Stimulated activated naive CD8-positive, alpha-beta T cell treated with anti-CD3 and anti-CD28 coated beads, Interleukin-15, Interleukin-2, amounts not matched to agents 100 ng/mL and 50 ng/mL, for 24 hours (primary cell): ENCODE results near the gene FMN2.

Source experiments
- H3K27ac Mint-ChIP-seq: one replicate; pipeline ENCODE4 v1.8.0; 2021; ENCODE audit warnings: mild to moderate bottlenecking, mixed read lengths
- H3K27me3 Mint-ChIP-seq: one replicate; pipeline ENCODE4 v1.8.0; 2021; ENCODE audit warnings: mixed read lengths
- H3K36me3 Mint-ChIP-seq: one replicate; pipeline ENCODE4 v1.8.0; 2021; ENCODE audit warnings: low read depth, mixed read lengths
- H3K4me1 Mint-ChIP-seq: one replicate; pipeline ENCODE4 v1.8.0; 2021; ENCODE audit warnings: low read depth, mixed read lengths
- H3K4me3 Mint-ChIP-seq: one replicate; pipeline ENCODE4 v1.8.0; 2021; ENCODE audit warnings: mild to moderate bottlenecking, mixed read lengths
- H3K9me3 Mint-ChIP-seq: one replicate; pipeline ENCODE4 v1.8.0; 2021; ENCODE audit warnings: mixed read lengths

Gene FMN2

DNA sequence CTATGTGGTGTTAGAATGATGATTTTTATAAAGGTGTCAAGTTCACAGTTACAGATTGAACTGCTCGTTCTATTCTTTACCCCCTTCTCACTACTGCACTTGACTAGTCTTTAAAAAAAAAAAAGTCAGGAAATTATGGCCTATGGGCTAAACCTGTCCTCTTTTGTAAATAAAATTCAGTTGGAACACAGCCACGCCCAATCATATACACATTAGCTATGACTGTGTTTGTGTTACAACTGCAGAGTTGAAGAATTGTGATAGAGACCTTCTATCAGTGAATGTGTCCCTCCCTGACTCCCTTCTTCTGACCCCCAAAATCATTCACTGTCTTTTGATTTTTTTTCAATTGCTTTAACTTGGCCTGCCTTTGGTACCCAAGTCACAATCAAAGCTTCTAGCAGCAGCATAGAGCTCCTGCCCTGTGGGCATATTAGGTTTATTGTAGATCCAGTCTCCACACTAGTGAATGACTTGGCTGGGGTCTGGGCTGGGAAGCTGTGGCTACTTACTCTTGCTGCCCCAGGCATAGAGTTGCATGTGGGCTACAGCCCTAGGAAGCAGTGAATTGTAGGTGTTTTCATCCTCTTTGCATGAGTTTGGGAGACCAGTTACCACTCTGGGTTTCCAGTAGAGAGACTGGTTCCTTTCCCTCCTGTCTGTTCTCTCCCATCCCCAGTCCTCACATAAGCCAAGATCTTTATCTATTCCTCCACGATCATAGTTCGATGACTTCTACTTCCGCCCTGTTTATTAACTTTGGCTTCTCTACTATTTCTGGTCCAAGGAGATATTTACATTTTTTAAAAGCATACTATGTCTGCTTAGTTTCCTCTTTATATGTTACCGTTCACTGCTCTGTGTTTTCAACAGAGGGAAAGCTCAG, 249.9 kb downstream of the FMN2 start:
- Mint-ChIP-seq H3K4me1 (no peaks in the 10 kb centered on the region), H3K27me3 (no peaks in the 10 kb centered on the region), H3K9me3 (no peaks in the 10 kb centered on the region), H3K27ac (no peak overlapping the region), H3K36me3 (no peaks in the 10 kb centered on the region), H3K4me3 (no peak overlapping the region)

DNA sequence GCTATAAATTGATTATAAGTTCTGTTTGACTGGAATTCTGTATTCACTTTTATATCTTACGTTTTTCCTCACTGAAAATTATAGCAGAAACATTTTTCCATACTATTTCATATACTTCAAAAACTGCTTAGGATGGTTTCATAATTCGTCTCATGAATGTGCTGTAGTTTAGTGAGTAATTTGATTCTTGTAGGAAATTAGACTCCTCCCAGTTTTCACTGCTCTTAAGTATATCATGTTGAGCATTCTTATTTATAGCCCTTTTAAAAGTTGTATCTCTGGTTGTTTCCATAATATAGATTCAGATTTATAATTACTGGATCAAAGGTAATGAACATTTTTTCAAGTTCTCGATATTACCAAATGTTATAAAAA, 250.6 kb downstream of the FMN2 start:
- no peaks in the 10 kb centered on the region for H3K4me1 Mint-ChIP-seq
- no peak overlapping the region for H3K4me3 Mint-ChIP-seq
- no peak overlapping the region for H3K27ac Mint-ChIP-seq
- no peaks in the 10 kb centered on the region for H3K9me3 Mint-ChIP-seq
- no peaks in the 10 kb centered on the region for H3K27me3 Mint-ChIP-seq
- H3K36me3 Mint-ChIP-seq, result no peaks in the 10 kb centered on the region

DNA sequence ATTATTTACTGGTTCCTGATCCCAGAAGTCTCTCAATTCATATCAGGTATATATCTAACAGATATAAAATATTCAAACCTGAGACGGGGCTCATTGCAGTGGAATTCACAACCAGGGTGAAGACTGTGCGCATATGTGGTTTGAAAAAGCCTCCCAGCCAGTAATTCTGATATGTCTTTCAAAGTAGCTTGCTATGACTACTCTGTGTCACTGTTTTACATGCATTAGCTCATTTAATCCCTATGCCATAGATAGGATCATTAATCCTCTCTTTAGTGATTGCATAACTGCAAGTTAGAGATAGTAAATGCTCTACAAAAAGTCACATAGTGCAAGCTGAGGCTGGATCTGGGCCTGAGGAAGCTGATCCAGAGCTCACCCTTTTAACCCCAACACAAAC, 251.4 kb downstream of the FMN2 start:
- Mint-ChIP-seq H3K4me3 (no peak overlapping the region), H3K27ac (no peak overlapping the region), H3K4me1 (no peaks in the 10 kb centered on the region), H3K27me3 (no peaks in the 10 kb centered on the region), H3K36me3 (no peaks in the 10 kb centered on the region), H3K9me3 (no peaks in the 10 kb centered on the region)

DNA sequence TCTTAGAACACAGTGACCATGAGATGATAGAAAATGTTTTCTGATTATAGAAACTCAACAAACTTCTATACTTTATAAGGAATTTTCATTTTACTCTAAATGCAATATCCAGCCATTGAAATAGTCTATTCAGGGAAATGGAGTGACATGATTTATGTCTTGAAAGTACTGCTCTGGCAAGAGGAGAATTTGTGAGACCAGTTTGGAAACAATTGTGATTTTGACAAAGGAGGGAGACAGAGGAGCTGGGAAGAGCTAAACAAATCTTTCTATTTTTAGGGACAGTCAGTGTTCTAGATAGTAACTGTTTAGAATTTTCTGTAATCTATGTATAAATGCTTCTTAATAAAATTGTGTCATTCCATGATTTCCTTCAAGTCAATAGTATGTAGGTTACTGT, 252.3 kb downstream of the FMN2 start:
- no peaks in the 10 kb centered on the region for H3K4me1 Mint-ChIP-seq
- H3K36me3 Mint-ChIP-seq, result no peaks in the 10 kb centered on the region
- no peaks in the 10 kb centered on the region for H3K27me3 Mint-ChIP-seq
- no peaks in the 10 kb centered on the region for H3K9me3 Mint-ChIP-seq
- no peak overlapping the region for H3K4me3 Mint-ChIP-seq
- no peak overlapping the region for H3K27ac Mint-ChIP-seq

DNA sequence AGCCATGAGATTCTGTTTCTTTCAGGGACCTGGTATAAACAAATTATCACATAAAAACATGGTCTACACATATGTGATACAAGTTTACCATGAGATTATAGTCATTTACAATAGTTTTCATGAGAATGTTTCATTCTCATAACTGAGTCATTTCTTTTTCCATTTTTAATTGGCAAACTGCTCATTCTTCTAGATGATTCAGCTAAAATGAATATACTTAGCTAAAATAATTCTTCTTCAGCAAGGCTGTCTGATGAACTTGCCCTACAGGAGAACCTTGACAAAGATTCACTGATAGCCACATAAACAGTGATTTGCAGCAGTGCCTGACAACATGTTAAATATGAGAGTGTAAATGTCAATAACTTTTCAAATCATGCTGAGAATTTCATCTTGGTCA, 253.2 kb downstream of the FMN2 start:
- H3K9me3 Mint-ChIP-seq, result no peaks in the 10 kb centered on the region
- no peak overlapping the region for H3K4me3 Mint-ChIP-seq
- no peaks in the 10 kb centered on the region for H3K36me3 Mint-ChIP-seq

DNA sequence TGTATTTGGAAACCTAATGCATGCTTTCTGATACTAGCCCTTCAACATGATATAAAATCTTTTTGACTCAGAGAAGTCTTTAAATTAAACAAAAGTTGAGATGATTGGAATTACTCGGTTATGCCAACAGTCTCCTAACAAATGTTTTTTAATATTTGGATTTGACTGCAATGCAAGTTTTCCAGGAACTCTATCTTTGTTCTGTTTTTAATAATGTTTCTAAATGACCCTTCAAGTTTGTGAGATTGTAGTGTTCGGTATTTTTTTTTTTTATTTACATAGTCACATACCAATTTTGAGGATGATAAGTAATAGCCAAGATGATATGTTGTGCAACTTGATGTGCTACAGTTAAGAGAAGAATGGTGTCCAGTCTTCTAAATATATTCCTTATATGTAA, 258.0 kb downstream of the FMN2 start:
- Mint-ChIP-seq H3K27me3 (no peaks in the 10 kb centered on the region), H3K27ac (no peak overlapping the region), H3K36me3 (no peaks in the 10 kb centered on the region), H3K4me1 (no peaks in the 10 kb centered on the region), H3K4me3 (no peak overlapping the region), H3K9me3 (peaks cover 10% of the 10 kb centered on the region)

More for the DNA sequence above, 253.2 kb downstream of the FMN2 start:
- no peaks in the 10 kb centered on the region for H3K27me3 Mint-ChIP-seq
- no peaks in the 10 kb centered on the region for H3K4me1 Mint-ChIP-seq
- no peak overlapping the region for H3K27ac Mint-ChIP-seq

DNA sequence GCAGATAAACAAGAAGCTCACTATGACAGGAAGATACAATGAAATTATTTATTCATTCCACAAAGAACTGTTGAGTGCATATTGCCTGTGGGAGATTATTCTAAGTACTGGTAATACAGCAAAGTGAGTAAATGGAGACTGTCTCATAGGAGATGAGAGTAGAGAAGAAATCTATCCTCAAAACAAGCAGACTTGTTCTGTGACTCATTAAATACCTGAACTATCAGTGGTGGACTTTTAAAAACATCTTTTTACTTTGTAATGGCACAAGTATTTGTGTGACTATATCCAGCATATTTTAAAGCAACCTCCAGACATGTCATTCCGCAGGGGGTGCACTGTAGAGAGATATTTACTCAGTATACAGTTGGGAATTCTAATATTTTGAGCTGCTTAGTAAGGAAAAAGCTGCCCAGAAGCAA, 259.2 kb downstream of the FMN2 start:
- no peak overlapping the region for H3K4me3 Mint-ChIP-seq
- H3K4me1 Mint-ChIP-seq, result no peaks in the 10 kb centered on the region
- H3K36me3 Mint-ChIP-seq, result no peaks in the 10 kb centered on the region
- H3K9me3 Mint-ChIP-seq, result peaks cover 10% of the 10 kb centered on the region
- no peak overlapping the region for H3K27ac Mint-ChIP-seq
- H3K27me3 Mint-ChIP-seq, result no peaks in the 10 kb centered on the region

DNA sequence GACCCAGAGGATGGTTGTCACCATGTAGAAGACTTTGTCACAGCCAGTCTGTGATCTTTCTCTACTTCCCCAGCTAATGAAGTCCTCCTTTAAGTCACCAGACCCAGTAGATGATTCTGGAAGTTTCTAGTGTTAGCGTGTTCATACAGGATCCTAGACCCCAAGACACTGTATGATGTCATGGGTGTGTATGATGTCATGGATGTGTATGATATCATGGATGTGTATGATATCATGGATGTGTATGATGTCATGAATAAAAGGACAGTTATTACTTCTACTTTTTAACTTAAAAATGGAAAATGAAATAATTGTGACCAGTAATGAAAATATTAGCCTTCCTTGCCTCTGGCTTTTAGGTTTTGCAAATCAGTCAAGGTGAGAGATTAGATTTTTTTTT, 260.0 kb downstream of the FMN2 start:
- Mint-ChIP-seq H3K4me3 (no peak overlapping the region), H3K27ac (no peak overlapping the region), H3K36me3 (no peaks in the 10 kb centered on the region), H3K4me1 (no peaks in the 10 kb centered on the region), H3K9me3 (peaks cover 10% of the 10 kb centered on the region), H3K27me3 (no peaks in the 10 kb centered on the region)

DNA sequence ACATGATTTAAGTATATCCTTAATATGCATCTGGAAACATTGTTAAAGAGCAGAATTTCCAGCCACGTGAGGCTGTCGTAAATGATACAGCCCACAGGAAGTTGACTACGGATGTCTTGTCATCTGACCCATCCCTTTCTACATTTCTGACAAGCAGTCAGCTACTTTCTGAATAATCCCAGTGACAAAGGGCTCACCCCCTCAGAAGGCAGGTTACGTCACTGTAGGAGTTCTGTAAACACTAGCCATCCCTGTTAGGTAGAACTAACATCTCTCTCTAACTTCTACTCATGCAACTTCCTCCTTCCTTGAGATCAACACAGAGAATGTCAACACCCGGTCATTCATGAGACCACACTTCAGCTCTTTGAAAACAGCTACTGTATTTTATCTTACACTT, 261.1 kb downstream of the FMN2 start:
- Mint-ChIP-seq H3K4me1 (no peaks in the 10 kb centered on the region), H3K9me3 (peaks cover 10% of the 10 kb centered on the region), H3K27ac (no peak overlapping the region), H3K27me3 (no peaks in the 10 kb centered on the region), H3K4me3 (no peak overlapping the region), H3K36me3 (no peaks in the 10 kb centered on the region)

DNA sequence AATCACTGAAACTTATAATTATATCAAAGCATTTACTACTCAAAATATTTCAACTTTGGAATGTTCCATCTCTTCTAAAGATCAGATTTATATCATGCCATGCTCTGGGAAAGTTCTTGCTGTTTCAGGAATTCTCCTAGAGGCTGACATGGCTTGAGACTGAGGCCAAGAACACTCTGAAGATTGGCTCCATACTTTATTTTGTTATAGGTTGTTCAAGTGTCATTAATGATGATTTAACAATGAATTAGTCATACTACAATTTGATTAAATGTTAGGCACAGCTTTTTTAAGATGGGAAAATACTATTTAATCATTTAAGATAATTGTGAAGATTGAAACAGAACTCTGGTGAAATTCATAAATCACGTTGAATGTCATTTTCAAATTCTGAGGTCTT, 264.9 kb downstream of the FMN2 start:
- H3K27ac Mint-ChIP-seq, result no peak overlapping the region
- no peaks in the 10 kb centered on the region for H3K36me3 Mint-ChIP-seq
- H3K9me3 Mint-ChIP-seq, result peaks cover 19% of the 10 kb centered on the region
- no peaks in the 10 kb centered on the region for H3K4me1 Mint-ChIP-seq
- H3K27me3 Mint-ChIP-seq, result no peaks in the 10 kb centered on the region
- H3K4me3 Mint-ChIP-seq, result no peak overlapping the region

DNA sequence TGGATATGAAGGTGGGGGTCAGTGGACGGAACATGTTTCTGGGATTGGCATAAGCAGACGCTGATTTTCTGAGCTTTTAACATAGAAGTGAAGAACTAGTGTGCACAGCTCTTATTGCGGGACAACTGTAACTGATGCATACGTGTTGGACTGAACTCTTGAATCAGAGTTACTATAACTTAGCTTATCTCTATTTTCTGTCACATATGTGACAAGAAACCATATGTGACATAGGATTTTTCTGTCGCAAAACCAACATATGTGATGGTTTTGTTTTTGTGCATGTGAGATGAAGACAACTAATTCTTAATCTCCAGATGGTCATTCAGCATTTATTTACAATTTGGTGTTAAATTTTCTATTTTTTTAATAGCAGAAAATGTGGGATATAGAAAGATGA, 270.4 kb downstream of the FMN2 start:
- H3K27me3 Mint-ChIP-seq, result no peaks in the 10 kb centered on the region
- no peaks in the 10 kb centered on the region for H3K4me1 Mint-ChIP-seq
- no peak overlapping the region for H3K27ac Mint-ChIP-seq
- H3K36me3 Mint-ChIP-seq, result no peaks in the 10 kb centered on the region
- peaks cover 11% of the 10 kb centered on the region for H3K9me3 Mint-ChIP-seq
- H3K4me3 Mint-ChIP-seq, result no peak overlapping the region

DNA sequence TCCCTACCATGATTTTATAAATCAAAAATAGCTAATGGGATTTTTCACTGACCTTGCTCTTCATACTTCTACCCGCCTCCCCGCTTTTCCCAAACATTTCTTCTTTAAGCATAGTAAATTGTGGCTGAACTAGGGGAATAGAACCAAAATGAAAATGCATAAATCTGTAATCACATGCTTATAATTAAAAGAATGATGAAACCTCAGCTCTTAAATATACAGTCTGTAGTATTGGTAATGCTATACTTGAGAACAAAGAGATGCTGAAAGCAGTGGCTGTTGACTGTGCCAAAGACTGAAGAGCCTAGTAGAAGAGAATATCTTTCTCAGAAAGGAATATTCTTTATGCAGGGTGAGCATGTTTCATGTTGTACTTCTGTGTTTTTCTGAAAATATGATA, 271.1 kb downstream of the FMN2 start:
- no peaks in the 10 kb centered on the region for H3K4me1 Mint-ChIP-seq
- peaks cover 11% of the 10 kb centered on the region for H3K9me3 Mint-ChIP-seq
- no peaks in the 10 kb centered on the region for H3K27me3 Mint-ChIP-seq
- H3K27ac Mint-ChIP-seq, result no peak overlapping the region
- H3K4me3 Mint-ChIP-seq, result no peak overlapping the region
- H3K36me3 Mint-ChIP-seq, result no peaks in the 10 kb centered on the region

DNA sequence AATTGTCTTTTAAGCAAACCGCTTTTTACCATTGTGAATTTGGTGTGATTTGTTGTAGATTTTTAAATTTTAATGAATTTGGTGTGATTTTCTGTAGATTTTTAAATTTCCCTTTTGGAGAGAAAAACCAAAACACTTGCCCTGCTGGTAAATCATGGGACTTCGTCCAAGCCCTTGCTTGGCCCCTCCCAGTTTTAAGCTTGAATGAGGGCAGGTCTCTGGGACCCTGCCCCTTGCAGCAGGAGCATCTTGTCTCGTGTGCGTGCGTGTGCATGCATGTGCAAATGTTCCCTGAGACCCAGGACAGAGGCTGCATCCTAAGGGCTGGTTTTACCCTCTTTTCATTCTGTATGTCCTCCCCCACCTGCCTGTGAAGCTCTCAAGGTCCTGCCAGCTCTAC, 271.6 kb downstream of the FMN2 start:
- no peak overlapping the region for H3K4me3 Mint-ChIP-seq
- no peak overlapping the region for H3K27ac Mint-ChIP-seq
- no peaks in the 10 kb centered on the region for H3K27me3 Mint-ChIP-seq
- H3K36me3 Mint-ChIP-seq, result no peaks in the 10 kb centered on the region
- peaks cover 7% of the 10 kb centered on the region for H3K9me3 Mint-ChIP-seq
- H3K4me1 Mint-ChIP-seq, result no peaks in the 10 kb centered on the region

DNA sequence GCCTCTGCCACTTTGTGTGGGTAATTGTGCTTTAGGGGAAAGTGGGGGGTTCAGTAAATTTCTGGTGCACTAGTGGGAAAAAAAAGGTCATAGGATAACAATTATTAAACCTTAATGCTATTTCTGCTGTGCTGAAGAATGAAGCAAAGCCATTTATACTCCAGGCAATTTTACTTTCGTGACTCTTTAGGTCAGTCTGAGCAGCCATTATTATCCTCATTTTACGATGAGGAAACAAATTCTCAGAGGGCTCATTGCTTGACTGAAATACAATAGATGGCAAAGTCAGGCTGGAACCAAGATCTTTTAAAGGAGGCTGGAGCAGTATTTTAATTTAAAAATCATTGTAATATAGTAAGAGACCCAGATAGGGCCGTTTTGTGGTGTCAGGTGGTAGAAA, 272.2 kb downstream of the FMN2 start:
- H3K4me3 Mint-ChIP-seq, result no peak overlapping the region
- H3K4me1 Mint-ChIP-seq, result no peaks in the 10 kb centered on the region
- peaks cover 6% of the 10 kb centered on the region for H3K9me3 Mint-ChIP-seq
- no peaks in the 10 kb centered on the region for H3K36me3 Mint-ChIP-seq
- H3K27me3 Mint-ChIP-seq, result no peaks in the 10 kb centered on the region
- no peak overlapping the region for H3K27ac Mint-ChIP-seq

DNA sequence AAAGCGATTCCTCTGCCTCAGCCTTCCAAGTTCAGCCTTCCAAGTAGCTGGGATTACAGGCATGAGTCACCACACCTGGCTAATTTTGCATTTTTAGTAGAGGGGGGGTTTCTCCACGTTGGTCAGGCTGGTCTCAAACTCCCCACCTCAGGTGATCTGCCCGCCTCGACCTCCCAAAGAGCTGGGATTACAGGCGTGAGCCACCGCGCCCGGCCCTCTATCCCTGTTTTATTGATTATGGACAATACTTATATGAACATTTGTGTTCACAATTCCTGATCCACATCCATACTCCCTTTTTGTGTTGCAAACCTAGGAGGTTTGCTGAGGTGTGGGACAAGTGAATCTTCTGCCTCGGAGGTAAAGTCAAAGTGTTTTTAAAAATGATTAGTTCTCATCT, 275.0 kb downstream of the FMN2 start:
- Mint-ChIP-seq H3K9me3 (peaks cover 5% of the 10 kb centered on the region), H3K27me3 (no peaks in the 10 kb centered on the region), H3K27ac (no peak overlapping the region), H3K4me1 (no peaks in the 10 kb centered on the region), H3K4me3 (no peak overlapping the region), H3K36me3 (no peaks in the 10 kb centered on the region)

DNA sequence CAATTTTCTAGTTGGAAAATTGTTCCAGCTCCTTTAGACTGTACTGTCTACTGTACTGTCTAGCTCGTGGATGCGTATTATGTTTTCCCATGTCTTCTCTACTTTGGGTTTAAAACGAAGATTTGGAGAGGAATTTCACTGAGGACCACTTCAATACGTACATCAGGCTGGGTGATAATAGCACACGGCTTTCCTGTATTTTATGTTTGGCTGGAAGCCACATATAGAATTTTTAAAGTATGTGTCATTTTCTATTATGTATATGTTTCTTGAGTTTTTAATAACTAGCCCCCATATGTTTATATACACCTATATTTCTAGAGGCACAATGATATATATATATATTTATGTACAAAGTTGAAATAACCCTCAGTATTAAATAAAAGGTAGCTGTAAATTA, 293.9 kb downstream of the FMN2 start:
- no peaks in the 10 kb centered on the region for H3K36me3 Mint-ChIP-seq
- no peak overlapping the region for H3K4me3 Mint-ChIP-seq
- H3K27me3 Mint-ChIP-seq, result no peaks in the 10 kb centered on the region
- peaks cover 13% of the 10 kb centered on the region for H3K9me3 Mint-ChIP-seq
- no peaks in the 10 kb centered on the region for H3K4me1 Mint-ChIP-seq
- no peak overlapping the region for H3K27ac Mint-ChIP-seq
